Activated T-cell treated with anti-CD3 and anti-CD28 coated beads, Interleukin-2, amount 50 U/mL, for 72 hours (primary cell): ENCODE results near the gene PRDM10. TPM values are rescaled to one million over a fixed set of nuclear protein-coding genes. Genes with fewer than 3 reads are reported as not detected.
"Not testable (repeated sequence)": the region's sequence is repeated elsewhere in the genome, so short reads cannot be mapped to it uniquely, and the experiment has no call there.

Source experiments
- ATAC-seq, 2 donors: fragments of 150-1000 bp; cut with Tn5 transposase; replicated peaks in 1 of 2; 2 replicates each; pipeline ENCODE4 v1.10.0; 2021; ENCODE audit warnings: moderate library complexity in 2 of 2, mild to moderate bottlenecking in 1 of 2
- DNase-seq, 2 donors: peaks; one replicate each; pipeline ENCODE4 v3.0.0; 2021 to 2022; ENCODE audit warnings: mixed read lengths in 1 of 2
- H3K27ac Mint-ChIP-seq: one replicate; pipeline ENCODE4 v1.8.0; 2022; ENCODE audit warnings: mild to moderate bottlenecking, moderate library complexity, mixed read lengths
- H3K27me3 Mint-ChIP-seq: one replicate; pipeline ENCODE4 v1.8.0; 2022; ENCODE audit warnings: low read depth, mixed read lengths
- H3K36me3 Mint-ChIP-seq, 2 donors: one replicate each; pipeline ENCODE4 v1.8.0; 2022; ENCODE audit warnings: mixed read lengths in 2 of 2, mild to moderate bottlenecking in 1 of 2; ENCODE audit not compliant: insufficient read depth in 2 of 2
- H3K4me1 Mint-ChIP-seq: one replicate; pipeline ENCODE4 v1.8.0; 2022; ENCODE audit warnings: low read depth, mixed read lengths
- H3K4me3 Mint-ChIP-seq, 2 donors: one replicate each; pipeline ENCODE4 v1.8.0; 2022; ENCODE audit warnings: mild to moderate bottlenecking in 2 of 2, mixed read lengths in 2 of 2, moderate library complexity in 2 of 2
- H3K9me3 Mint-ChIP-seq, 2 donors: one replicate each; pipeline ENCODE4 v1.8.0; 2022; ENCODE audit warnings: mixed read lengths in 2 of 2
- total RNA-seq, 2 donors: library from RNA; stranded (reverse); gene quantifications; one replicate each; pipeline ENCODE4 v1.2.3, GENCODE V29; 2022

Gene PRDM10
- total RNA-seq, 2 donors from 2014 or later, result 5.4 to 5.5 TPM

DNA sequence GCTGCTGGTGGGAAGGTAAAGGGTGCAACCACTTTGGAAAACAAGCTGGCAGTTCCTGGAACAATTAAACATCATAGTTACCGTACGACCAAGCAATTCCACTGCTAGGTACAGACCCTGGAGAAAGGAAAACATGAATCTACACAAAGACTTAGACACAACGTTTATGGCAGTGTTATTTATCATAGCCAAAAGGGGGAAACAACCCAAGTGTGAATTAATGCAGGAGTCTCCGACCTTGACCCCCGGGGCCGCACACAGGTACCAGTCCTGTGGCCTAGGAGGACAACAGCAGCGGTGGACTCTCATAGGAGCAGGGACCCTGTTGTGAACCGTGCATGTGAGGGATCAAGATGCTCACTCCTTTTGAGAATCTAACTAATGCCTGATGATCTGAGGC, 22.5 kb downstream of the PRDM10 start:
- Mint-ChIP-seq H3K27me3 (no peaks in the 10 kb centered on the region), H3K9me3 (no peaks in the 10 kb centered on the region), H3K27ac (no peak overlapping the region), H3K4me3 (no peak overlapping the region), H3K36me3 (no peaks in the 10 kb centered on the region), H3K4me1 (no peaks in the 10 kb centered on the region)
- DNase-seq (no peak), ATAC-seq (no peak)

DNA sequence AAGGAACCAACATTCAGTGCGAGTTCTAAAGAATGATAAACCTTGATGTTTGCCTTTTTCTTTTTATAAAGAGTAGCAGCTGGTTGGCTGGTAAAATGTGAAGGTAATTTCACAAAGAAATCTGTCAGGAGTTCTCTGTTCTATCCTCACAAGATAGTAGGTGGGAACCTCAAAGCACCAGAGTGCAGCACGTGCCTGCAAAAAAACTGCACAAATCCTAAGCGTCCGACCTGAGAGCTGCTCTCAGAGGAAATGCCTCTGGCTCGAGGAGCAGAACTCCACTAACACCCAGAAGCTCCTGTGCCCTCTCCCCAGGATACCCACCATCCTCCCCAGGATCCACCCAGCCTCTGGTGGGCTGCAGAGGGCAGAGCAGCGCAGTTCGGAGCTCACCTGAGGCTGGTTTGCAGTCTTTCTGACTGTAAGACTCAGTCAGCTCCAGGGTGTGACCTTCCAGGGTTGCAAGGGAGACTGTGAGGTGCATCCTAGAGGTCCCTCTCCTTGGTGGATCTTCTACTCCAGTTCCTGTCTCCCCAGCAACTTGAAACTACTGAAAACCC, 23.5 kb downstream of the PRDM10 start:
- Mint-ChIP-seq H3K27me3 (no peaks in the 10 kb centered on the region), H3K9me3 (no peaks in the 10 kb centered on the region), H3K4me1 (no peaks in the 10 kb centered on the region), H3K36me3 (no peaks in the 10 kb centered on the region), H3K27ac (no peak overlapping the region), H3K4me3 (no peak overlapping the region)
- DNase-seq (no peak), ATAC-seq (no peak)

- H3K4me3 Mint-ChIP-seq, result no peak overlapping the region
- no peaks in the 10 kb centered on the region for H3K9me3 Mint-ChIP-seq
- ATAC-seq (no peak), DNase-seq (no peak)
- H3K27me3 Mint-ChIP-seq, result no peaks in the 10 kb centered on the region
- no peak overlapping the region for H3K27ac Mint-ChIP-seq
- no peaks in the 10 kb centered on the region for H3K4me1 Mint-ChIP-seq
- no peaks in the 10 kb centered on the region for H3K36me3 Mint-ChIP-seq
These were observed 24.2 kb downstream of the PRDM10 start for GRCh38 chr11:129978447-129978846.

DNA sequence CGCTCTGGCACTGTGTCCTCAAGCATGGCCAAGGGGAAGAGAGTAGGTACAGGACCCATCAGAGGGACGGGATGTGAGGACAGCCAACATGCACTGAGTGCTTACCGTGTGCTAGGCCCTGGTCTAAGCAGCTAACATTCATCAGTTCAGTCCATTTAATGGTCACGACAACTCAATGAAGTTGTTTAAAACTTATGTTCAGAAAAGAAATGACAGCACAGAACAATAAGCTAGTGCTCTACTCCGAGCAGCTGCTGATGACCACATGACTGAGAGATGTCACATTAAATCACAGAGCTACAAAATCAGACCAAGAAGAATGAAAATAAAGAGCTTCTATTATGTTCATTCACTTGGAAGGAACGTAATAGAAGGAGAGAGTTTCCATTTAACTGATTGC, 26.3 kb downstream of the PRDM10 start:
- H3K27me3 Mint-ChIP-seq, result no peaks in the 10 kb centered on the region
- H3K4me1 Mint-ChIP-seq, result no peaks in the 10 kb centered on the region
- no peak for ATAC-seq
- H3K27ac Mint-ChIP-seq, result no peak overlapping the region
- DNase-seq, result no peak
- H3K36me3 Mint-ChIP-seq, result no peaks in the 10 kb centered on the region
- no peaks in the 10 kb centered on the region for H3K9me3 Mint-ChIP-seq
- no peak overlapping the region for H3K4me3 Mint-ChIP-seq

DNA sequence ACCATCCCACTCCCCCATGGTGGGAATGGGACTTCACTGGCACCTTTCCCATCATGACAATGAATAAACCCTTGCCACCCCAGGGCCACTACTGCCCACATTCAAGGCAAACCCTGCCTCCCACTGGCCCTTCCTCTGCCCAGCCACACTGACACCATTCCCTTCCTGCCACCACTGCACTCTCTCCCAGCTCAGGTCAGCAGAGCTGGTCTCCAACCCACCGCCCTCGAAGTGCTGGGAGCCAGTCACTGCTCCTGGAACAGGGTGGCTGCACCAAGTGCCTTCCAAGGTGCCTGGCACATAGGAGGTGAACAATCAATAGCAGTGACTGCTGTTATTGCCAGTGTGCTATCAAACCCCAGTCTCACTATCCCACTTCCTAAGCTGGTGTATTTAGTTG, 27.1 kb downstream of the PRDM10 start:
- Mint-ChIP-seq H3K36me3 (no peaks in the 10 kb centered on the region), H3K4me1 (no peaks in the 10 kb centered on the region), H3K4me3 (no peak overlapping the region), H3K27me3 (no peaks in the 10 kb centered on the region), H3K27ac (no peak overlapping the region), H3K9me3 (no peaks in the 10 kb centered on the region)
- DNase-seq (no peak), ATAC-seq (no peak)

- Mint-ChIP-seq H3K36me3 (no peaks in the 10 kb centered on the region), H3K27ac (no peak overlapping the region), H3K4me1 (no peaks in the 10 kb centered on the region), H3K9me3 (no peaks in the 10 kb centered on the region), H3K4me3 (no peak overlapping the region), H3K27me3 (no peaks in the 10 kb centered on the region)
- ATAC-seq (no peak), DNase-seq (no peak)
These were observed 28.0 kb downstream of the PRDM10 start for GRCh38 chr11:129974672-129975071.

DNA sequence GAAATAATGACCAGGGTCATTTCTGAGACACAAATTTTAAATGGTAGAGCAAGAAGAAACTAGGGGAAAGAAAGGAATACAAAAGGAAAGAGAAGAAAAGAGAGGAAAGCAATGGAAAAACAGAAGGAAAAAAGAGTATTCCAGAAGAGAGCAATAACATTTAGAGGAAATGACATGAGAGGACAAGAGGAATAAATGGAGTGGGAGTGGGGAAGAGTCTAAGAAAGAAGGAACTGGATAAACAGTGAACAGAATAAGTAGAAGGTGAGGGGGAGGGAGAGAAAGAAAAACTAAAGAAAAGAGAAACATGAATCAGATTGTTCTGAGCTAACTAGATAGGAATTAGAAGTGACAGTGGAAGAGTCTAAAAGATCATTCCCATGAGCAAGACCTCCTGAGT, 28.4 kb downstream of the PRDM10 start:
- no peak for DNase-seq
- ATAC-seq, result no peak
- Mint-ChIP-seq H3K4me3 (no peak overlapping the region), H3K27me3 (no peaks in the 10 kb centered on the region), H3K4me1 (no peaks in the 10 kb centered on the region), H3K9me3 (no peaks in the 10 kb centered on the region), H3K27ac (no peak overlapping the region), H3K36me3 (no peaks in the 10 kb centered on the region)

- H3K4me1 Mint-ChIP-seq, result no peaks in the 10 kb centered on the region
- H3K36me3 Mint-ChIP-seq, result no peaks in the 10 kb centered on the region
- no peak overlapping the region for H3K4me3 Mint-ChIP-seq
- no peaks in the 10 kb centered on the region for H3K27me3 Mint-ChIP-seq
- ATAC-seq (no peak), DNase-seq (no peak)
- H3K27ac Mint-ChIP-seq, result no peak overlapping the region
- no peaks in the 10 kb centered on the region for H3K9me3 Mint-ChIP-seq
These were observed 28.8 kb downstream of the PRDM10 start for GRCh38 chr11:129973809-129974208.

DNA sequence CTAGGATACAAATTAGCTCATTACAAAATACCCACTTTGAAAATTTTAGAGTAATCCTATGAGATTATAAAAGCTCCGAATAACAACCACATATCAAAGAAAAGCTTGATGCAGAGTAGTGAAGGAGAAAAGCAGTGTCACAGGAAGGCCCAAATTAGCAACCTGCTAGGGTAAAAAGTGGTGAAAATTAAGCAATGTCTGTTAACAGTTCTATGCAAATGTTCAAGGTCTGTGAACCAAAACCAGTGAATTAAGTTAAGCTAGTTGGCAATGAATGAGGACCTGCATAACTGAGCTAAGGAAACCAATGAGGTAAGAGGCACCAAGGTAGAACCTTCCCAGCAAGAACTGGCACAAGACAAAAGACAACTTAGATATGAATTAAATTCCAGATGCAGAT, 29.6 kb downstream of the PRDM10 start:
- Mint-ChIP-seq H3K4me3 (no peak overlapping the region), H3K36me3 (no peaks in the 10 kb centered on the region), H3K9me3 (no peaks in the 10 kb centered on the region), H3K27ac (no peak overlapping the region), H3K27me3 (no peaks in the 10 kb centered on the region), H3K4me1 (no peaks in the 10 kb centered on the region)
- DNase-seq (no peak), ATAC-seq (no peak)

GRCh38 chr11:129972611-129973010, 30.0 kb downstream of the PRDM10 start:
- Mint-ChIP-seq H3K27me3 (no peaks in the 10 kb centered on the region), H3K4me1 (no peaks in the 10 kb centered on the region), H3K27ac (no peak overlapping the region), H3K36me3 (no peaks in the 10 kb centered on the region), H3K9me3 (no peaks in the 10 kb centered on the region), H3K4me3 (no peak overlapping the region)
- DNase-seq (no peak), ATAC-seq (no peak)

DNA sequence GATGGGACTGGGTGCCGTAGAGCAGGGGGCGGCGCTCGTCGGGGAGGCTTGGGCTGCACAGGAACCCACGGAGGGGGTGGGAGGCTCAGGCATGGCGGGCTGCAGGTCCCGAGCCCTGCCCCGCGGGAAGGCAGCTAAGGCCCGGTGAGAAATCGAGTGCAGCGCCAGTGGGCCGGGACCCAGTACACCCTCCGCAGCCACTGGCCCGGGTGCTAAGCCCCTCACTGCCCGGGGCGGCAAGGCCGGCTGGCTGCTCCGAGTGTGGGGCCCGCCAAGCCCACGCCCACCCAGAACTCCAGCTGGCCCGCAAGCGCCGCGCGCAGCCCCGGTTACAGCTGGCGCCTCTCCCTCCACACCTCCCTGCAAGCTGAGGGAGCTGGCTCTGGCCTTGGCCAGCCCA, 30.8 kb downstream of the PRDM10 start:
- not testable (repeated sequence) for H3K4me1 Mint-ChIP-seq, H3K27me3 Mint-ChIP-seq, H3K27ac Mint-ChIP-seq, ATAC-seq, H3K4me3 Mint-ChIP-seq, H3K9me3 Mint-ChIP-seq, DNase-seq, H3K36me3 Mint-ChIP-seq

DNA sequence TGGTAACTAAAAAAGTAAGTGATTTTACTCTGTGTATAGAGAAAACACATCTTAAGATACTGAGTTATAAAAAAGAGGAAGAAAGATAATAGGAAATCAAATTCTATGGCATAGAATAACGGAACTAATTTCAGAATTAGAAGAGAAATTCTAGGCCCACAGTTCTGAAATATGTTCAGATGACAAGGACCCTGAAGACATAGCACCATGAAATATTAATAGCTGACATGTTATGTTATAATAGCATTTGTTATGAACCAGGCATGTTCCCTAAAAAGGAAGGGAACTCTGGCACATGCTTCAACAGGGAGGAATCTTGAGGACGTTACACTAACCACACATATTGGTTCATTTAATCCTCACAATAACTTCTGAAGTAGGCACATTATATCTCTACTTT, 32.7 kb downstream of the PRDM10 start:
- no peak overlapping the region for H3K27ac Mint-ChIP-seq

DNA sequence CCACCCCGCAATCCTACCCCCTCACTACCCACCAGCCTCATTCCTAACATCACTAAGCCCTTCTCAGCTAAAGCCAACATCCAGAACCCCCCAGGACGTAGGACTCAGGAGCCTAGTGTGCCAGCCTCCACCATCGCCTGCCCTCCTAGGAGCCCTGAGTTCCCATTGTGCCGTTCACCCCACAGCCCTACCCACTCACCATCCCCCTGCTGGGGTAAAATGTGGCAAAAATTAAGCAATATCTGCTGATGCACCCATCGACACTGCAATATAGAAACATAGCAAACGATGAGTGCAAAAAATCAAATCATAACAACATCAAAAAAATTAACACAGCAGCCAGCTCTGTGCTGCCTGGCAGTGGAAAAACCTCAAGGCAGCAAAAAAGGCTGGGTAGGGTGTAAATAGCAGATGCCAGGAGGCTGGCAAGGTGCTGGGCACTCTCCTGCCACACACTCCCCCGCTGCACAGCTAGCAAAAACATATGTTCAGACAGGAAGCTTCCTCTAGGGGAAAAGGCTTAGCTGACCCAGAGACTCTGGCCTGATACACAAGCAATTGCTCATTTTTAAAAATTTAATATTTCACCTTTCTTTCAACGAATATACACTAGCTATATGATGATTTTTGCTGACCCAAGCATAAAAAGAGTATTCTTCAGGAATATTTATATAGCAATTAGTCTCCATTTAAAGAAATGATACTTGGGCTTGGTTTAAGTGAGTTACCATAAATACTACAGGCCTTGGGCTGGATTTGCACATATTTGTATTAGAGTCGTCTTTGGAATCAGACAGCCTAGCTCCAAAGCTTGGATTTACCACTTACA, 33.8 kb downstream of the PRDM10 start:
- Mint-ChIP-seq H3K27me3 (no peaks in the 10 kb centered on the region), H3K27ac (no peak overlapping the region), H3K9me3 (no peaks in the 10 kb centered on the region)

More for the DNA sequence above, 32.7 kb downstream of the PRDM10 start:
- no peak for ATAC-seq
- no peaks in the 10 kb centered on the region for H3K27me3 Mint-ChIP-seq
- DNase-seq, result no peak
- no peaks in the 10 kb centered on the region for H3K9me3 Mint-ChIP-seq
- peaks cover 12% of the 10 kb centered on the region for H3K4me1 Mint-ChIP-seq
- H3K4me3 Mint-ChIP-seq, result no peak overlapping the region
- no peaks in the 10 kb centered on the region for H3K36me3 Mint-ChIP-seq

GRCh38 chr11:129967996-129968395, 34.6 kb downstream of the PRDM10 start:
- H3K36me3 Mint-ChIP-seq, result no peaks in the 10 kb centered on the region
- no peak overlapping the region for H3K4me3 Mint-ChIP-seq
- DNase-seq, result no peak
- peaks cover 18% of the 10 kb centered on the region for H3K4me1 Mint-ChIP-seq
- no peaks in the 10 kb centered on the region for H3K27me3 Mint-ChIP-seq
- no peaks in the 10 kb centered on the region for H3K9me3 Mint-ChIP-seq
- no peak overlapping the region for H3K27ac Mint-ChIP-seq
- no peak for ATAC-seq

More for the DNA sequence above, 33.8 kb downstream of the PRDM10 start:
- Mint-ChIP-seq H3K4me1 (peaks cover 14% of the 10 kb centered on the region), H3K4me3 (no peak overlapping the region), H3K36me3 (no peaks in the 10 kb centered on the region)
- ATAC-seq, result no peak
- no peak for DNase-seq
